OCI-LY7 (cell line): ENCODE data around the gene NFX1. TPM values are rescaled to one million over a fixed set of nuclear protein-coding genes. Genes with fewer than 3 reads are reported as not detected.

Source experiments
- BruUV-seq: library from RNA; stranded (reverse); fragments of 400-500 nt; replicated peaks from 2 replicates; lab custom pipeline; 2021; lab: Mats Ljungman, UMichigan
- CTCF ChIA-PET: fragments of 300-600 bp; sonication (Branson Sonifier 250); formaldehyde crosslinking; loops from one replicate; lab custom pipeline; 2022; ENCODE audit warnings: antibody characterized with exemption; ENCODE audit not compliant: unreplicated experiment; lab: Charles Lee
- POLR2A ChIA-PET: fragments of 300-600 bp; sonication (Branson Sonifier 250); formaldehyde crosslinking; loops from one replicate; lab custom pipeline; 2022; ENCODE audit warnings: antibody characterized with exemption; lab: Charles Lee
- DNase-seq: peaks from one replicate; pipeline ENCODE4 v3.0.0-alpha.2; 2015; ENCODE audit warnings: low spot score
- H2AFZ ChIP-seq: fragments of 200-600 bp; sonication (generic), shearing (Covaris generic); 2 replicates; pipeline ENCODE4 v1.6.1; 2014; ENCODE audit warnings: mild to moderate bottlenecking, antibody characterized with exemption, low read length, moderate library complexity
- H3K27ac ChIP-seq: fragments of 200-600 bp; sonication (generic); 2 replicates; pipeline ENCODE4 v1.5.1; 2014; ENCODE audit warnings: mixed run types, low read depth, mild to moderate bottlenecking, moderate library complexity, low read length, inconsistent platforms; ENCODE audit not compliant: poor library complexity, severe bottlenecking
- H3K36me3 ChIP-seq: fragments of 200-600 bp; sonication (generic); 2 replicates; pipeline ENCODE4 v1.6.1; 2014; ENCODE audit warnings: mild to moderate bottlenecking, antibody characterized with exemption, low read length, moderate library complexity, mixed read lengths; ENCODE audit not compliant: insufficient read depth
- H3K4me1 ChIP-seq: fragments of 200-600 bp; sonication (generic); 2 replicates; pipeline ENCODE4 v1.5.1; 2014; ENCODE audit warnings: mild to moderate bottlenecking, low read length; ENCODE audit not compliant: insufficient read depth, poor library complexity, severe bottlenecking
- H3K4me2 ChIP-seq: fragments of 200-600 bp; sonication (generic); 2 replicates; pipeline ENCODE4 v1.6.1; 2014; ENCODE audit warnings: mild to moderate bottlenecking, low read length
- H3K4me3 ChIP-seq: fragments of 200-600 bp; sonication (generic); 2 replicates; pipeline ENCODE4 v1.5.1; 2014; ENCODE audit warnings: mild to moderate bottlenecking, low read depth, low read length; ENCODE audit not compliant: poor library complexity, severe bottlenecking
- H3K79me2 ChIP-seq: fragments of 200-600 bp; sonication (generic); 2 replicates; pipeline ENCODE4 v1.6.1; 2016; ENCODE audit warnings: low read depth, mild to moderate bottlenecking, low read length, moderate library complexity, mixed read lengths; ENCODE audit not compliant: insufficient read depth
- H3K9me2 ChIP-seq: fragments of 200-600 bp; sonication (generic); 2 replicates; pipeline ENCODE4 v1.6.1; 2016; ENCODE audit warnings: mild to moderate bottlenecking, low read length, mixed read lengths; ENCODE audit not compliant: insufficient read depth
- H3K9me3 ChIP-seq: fragments of 200-600 bp; sonication (generic); 2 replicates; pipeline ENCODE4 v1.6.1; 2014; ENCODE audit warnings: mild to moderate bottlenecking, mixed run types, low read length, mixed read lengths
- H4K20me1 ChIP-seq: fragments of 200-600 bp; sonication (generic); 2 replicates; pipeline ENCODE4 v1.6.1; 2014; ENCODE audit warnings: mild to moderate bottlenecking, antibody characterized with exemption, low read length, moderate library complexity, mixed read lengths; ENCODE audit not compliant: insufficient read depth
- EZH2phosphoT487 ChIP-seq: fragments of 200-600 bp; sonication (generic); IDR thresholded peaks from 2 replicates; pipeline ENCODE4 v1.6.1; 2018; ENCODE audit warnings: low read depth, borderline replicate concordance, mild to moderate bottlenecking, mixed run types, antibody characterized with exemption, low read length, moderate library complexity, mixed read lengths
- intact Hi-C: fragments of 100-400 bp; cut with micrococcal nuclease; formaldehyde crosslinking; loops from one replicate; pipeline ENCODE4 v1.10.0; 2022; ENCODE audit not compliant: unreplicated experiment
- total RNA-seq, 2 experiments: library from RNA; depleted of rRNA in 1 of 2; stranded (reverse); fragments of >200 nt in 1 of 2; shearing (Covaris generic) in 1 of 2; gene quantifications; 2 replicates each; pipeline ENCODE4 v1.2.3, GENCODE V29; 2014 to 2022
- TF ChIP-seq, protein P1 (sequence below): fragments of 200-600 bp; sonication (generic); conservative IDR thresholded peaks from 2 replicates; pipeline ENCODE4 v1.5.1; 2014; ENCODE audit warnings: mild to moderate bottlenecking, antibody characterized with exemption, low read length, moderate library complexity, mixed read lengths

NFX1 gene
- total RNA-seq, 2 experiments from 2014 or later, result 32.3 to 58.3 TPM

DNA sequence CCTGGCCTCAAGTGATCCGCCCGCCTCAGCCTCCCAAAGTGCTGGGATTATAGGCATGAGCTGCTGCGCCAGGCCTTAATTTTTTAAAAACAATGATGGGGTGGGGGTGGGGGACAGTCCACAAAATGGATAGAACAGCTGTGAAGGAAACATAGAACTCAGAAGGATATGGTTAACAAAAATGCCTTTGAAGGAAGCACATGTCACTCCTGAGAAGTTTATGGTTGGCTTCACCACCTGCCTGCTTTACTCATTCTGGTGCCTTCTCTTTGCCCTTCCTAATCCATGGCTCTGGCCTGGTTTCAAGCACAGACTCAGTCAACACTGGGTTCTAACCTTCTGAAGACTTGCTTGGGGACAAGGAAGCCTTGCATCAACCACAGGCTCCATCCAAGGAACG lies 36.1 kb upstream of the NFX1 start:
- H3K9me2 ChIP-seq, result no peaks in the 10 kb centered on the region
- H3K36me3 ChIP-seq, result peaks cover 70% of the 10 kb centered on the region
- POLR2A ChIA-PET, result interaction anchor here (0.6 to 1.2 kb wide), 3 partner anchors 9 to 706 kb away, joined by 3 to 5 read pairs (median 4); no protein-coding TSS in a partner anchor
- TF ChIP-seq, protein P1, sequence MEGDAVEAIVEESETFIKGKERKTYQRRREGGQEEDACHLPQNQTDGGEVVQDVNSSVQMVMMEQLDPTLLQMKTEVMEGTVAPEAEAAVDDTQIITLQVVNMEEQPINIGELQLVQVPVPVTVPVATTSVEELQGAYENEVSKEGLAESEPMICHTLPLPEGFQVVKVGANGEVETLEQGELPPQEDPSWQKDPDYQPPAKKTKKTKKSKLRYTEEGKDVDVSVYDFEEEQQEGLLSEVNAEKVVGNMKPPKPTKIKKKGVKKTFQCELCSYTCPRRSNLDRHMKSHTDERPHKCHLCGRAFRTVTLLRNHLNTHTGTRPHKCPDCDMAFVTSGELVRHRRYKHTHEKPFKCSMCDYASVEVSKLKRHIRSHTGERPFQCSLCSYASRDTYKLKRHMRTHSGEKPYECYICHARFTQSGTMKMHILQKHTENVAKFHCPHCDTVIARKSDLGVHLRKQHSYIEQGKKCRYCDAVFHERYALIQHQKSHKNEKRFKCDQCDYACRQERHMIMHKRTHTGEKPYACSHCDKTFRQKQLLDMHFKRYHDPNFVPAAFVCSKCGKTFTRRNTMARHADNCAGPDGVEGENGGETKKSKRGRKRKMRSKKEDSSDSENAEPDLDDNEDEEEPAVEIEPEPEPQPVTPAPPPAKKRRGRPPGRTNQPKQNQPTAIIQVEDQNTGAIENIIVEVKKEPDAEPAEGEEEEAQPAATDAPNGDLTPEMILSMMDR, result no peak
- no peak for TF ChIP-seq EZH2phosphoT487
- no peaks in the 10 kb centered on the region for H3K79me2 ChIP-seq
- CTCF ChIA-PET, result no interaction called here
- no peak overlapping the region for H3K4me2 ChIP-seq
- no peak for DNase-seq
- BruUV-seq, result no TSS peak
- H3K9me3 ChIP-seq, result no peaks in the 10 kb centered on the region
- H3K4me3 ChIP-seq, result no peak overlapping the region
- intact Hi-C loops, result no loop called here
- no peak overlapping the region for H2AFZ ChIP-seq
- no peaks in the 10 kb centered on the region for H4K20me1 ChIP-seq
- H3K27ac ChIP-seq, result no peak overlapping the region
- peaks cover 15% of the 10 kb centered on the region for H3K4me1 ChIP-seq

DNA sequence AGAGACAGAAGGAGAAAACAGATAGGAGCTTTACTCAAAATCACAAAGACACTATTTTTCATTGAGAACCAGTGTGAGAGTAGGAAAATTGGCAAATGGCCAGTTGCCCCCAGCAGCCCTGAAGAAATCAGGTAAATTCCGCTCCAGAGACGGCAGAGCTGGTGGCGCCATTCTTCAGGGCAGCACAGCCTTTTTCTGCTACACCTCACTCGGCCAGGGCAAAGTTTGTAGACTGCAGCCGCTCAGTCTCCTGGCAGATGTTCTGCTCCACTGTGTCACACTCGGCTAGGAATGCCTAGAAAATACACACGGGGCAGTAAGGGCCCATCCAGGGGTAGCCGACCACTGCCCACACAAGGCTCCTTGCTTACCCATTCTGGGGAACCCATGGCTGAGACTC lies 35.3 kb upstream of the NFX1 start:
- DNase-seq, result no peak
- no peaks in the 10 kb centered on the region for H3K9me3 ChIP-seq
- H2AFZ ChIP-seq, result no peak overlapping the region
- no peaks in the 10 kb centered on the region for H3K9me2 ChIP-seq
- intact Hi-C loops, result no loop called here
- ChIA-PET POLR2A (interaction anchor here (0.5 kb wide), 1 partner anchor 238 kb away, joined by 3 read pairs; no protein-coding TSS in a partner anchor), CTCF (no interaction called here)
- BruUV-seq, result no TSS peak
- H3K4me3 ChIP-seq, result no peak overlapping the region
- peaks cover 79% of the 10 kb centered on the region for H3K36me3 ChIP-seq
- no peak for TF ChIP-seq EZH2phosphoT487
- TF ChIP-seq, protein P1, result no peak
- H3K4me1 ChIP-seq, result peaks cover 7% of the 10 kb centered on the region
- no peak overlapping the region for H3K27ac ChIP-seq
- no peaks in the 10 kb centered on the region for H4K20me1 ChIP-seq
- H3K4me2 ChIP-seq, result no peak overlapping the region
- H3K79me2 ChIP-seq, result no peaks in the 10 kb centered on the region

DNA sequence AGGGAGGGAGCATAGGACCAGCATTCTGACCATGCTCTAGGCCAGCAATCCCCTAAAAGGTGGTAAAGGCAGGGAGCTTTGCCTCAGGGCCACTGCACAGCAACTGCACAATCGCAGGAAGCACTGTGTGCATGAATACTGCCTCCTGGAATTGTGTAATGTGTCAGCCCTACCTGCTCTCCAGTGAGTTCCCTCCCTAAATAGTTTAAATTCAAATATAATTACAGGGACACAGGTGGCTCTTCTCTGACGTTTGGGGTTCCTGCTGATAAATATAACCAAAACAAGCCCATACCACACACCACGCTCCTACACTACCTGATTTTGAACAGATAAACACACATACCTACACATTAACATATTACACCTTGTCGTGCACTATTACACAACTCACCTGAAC lies 34.8 kb upstream of the NFX1 start:
- no TSS peak for BruUV-seq
- Histone ChIP-seq H3K27ac (no peak overlapping the region), H2AFZ (no peak overlapping the region), H3K9me2 (no peaks in the 10 kb centered on the region), H3K79me2 (no peaks in the 10 kb centered on the region), H3K4me1 (peaks cover 3% of the 10 kb centered on the region), H3K4me2 (no peak overlapping the region), H3K36me3 (peaks cover 83% of the 10 kb centered on the region), H4K20me1 (no peaks in the 10 kb centered on the region), H3K9me3 (no peaks in the 10 kb centered on the region), H3K4me3 (no peak overlapping the region)
- CTCF ChIA-PET, result no interaction called here
- TF ChIP-seq EZH2phosphoT487, result no peak
- TF ChIP-seq, protein P1, result no peak
- intact Hi-C loops, result no loop called here
- POLR2A ChIA-PET, result interaction anchor here (0.5 kb wide), 1 partner anchor 239 kb away, joined by 3 read pairs; no protein-coding TSS in a partner anchor
- DNase-seq, result no peak
